Activated naive CD8-positive, alpha-beta T cell treated with anti-CD3 and anti-CD28 coated beads for 36 hours (primary cell): ENCODE data around the gene ATXN2. TPM values are rescaled to one million over a fixed set of nuclear protein-coding genes. Genes with fewer than 3 reads are reported as not detected.
"Not testable (repeated sequence)": the region's sequence is repeated elsewhere in the genome, so short reads cannot be mapped to it uniquely, and the experiment has no call there.

Source experiments
- DNase-seq: peaks from one replicate; pipeline ENCODE4 v3.0.0; 2021
- H3K27ac Mint-ChIP-seq: one replicate; pipeline ENCODE4 v1.8.0; 2022; ENCODE audit warnings: mild to moderate bottlenecking, moderate library complexity, mixed read lengths
- H3K27me3 Mint-ChIP-seq: one replicate; pipeline ENCODE4 v1.8.0; 2022; ENCODE audit warnings: mild to moderate bottlenecking, mixed read lengths
- H3K36me3 Mint-ChIP-seq: one replicate; pipeline ENCODE4 v1.8.0; 2021; ENCODE audit warnings: mild to moderate bottlenecking, mixed read lengths
- H3K4me1 Mint-ChIP-seq: one replicate; pipeline ENCODE4 v1.8.0; 2021; ENCODE audit warnings: mixed read lengths
- H3K4me3 Mint-ChIP-seq: one replicate; pipeline ENCODE4 v1.8.0; 2022; ENCODE audit warnings: mild to moderate bottlenecking, moderate library complexity, mixed read lengths
- H3K9me3 Mint-ChIP-seq: one replicate; pipeline ENCODE4 v1.8.0; 2022; ENCODE audit warnings: mixed read lengths
- total RNA-seq, 2 experiments: library from RNA; stranded (reverse); gene quantifications; one replicate each; pipeline ENCODE4 v1.2.3, GENCODE V29; 2021

Gene ATXN2
- total RNA-seq, 2 experiments from 2014 or later = 24.8 to 30.8 TPM

DNA sequence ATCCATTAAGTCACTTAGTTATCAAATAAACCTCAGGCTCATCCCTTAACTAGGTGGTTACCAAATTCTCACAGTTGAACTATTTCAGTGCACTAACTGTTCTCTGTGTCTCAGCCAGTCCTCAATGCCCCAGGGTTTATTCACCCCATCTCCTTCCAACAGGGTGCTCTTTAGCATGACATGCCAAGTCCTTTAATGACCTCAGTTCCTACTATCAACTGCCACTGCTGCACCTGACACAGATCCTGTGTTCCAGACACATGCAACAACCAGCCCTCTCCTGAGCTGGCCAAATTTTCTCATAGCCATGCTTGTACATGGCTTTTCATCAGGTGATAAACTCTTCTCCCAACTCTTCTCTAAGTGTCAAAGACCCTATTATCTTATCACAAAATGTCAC, 80.0 kb downstream of the ATXN2 start:
- Mint-ChIP-seq H3K36me3 (peaks cover 6% of the 10 kb centered on the region), H3K27ac (no peak overlapping the region), H3K9me3 (no peaks in the 10 kb centered on the region), H3K4me1 (peaks cover 4% of the 10 kb centered on the region), H3K4me3 (no peak overlapping the region), H3K27me3 (no peaks in the 10 kb centered on the region)
- DNase-seq = no peak

DNA sequence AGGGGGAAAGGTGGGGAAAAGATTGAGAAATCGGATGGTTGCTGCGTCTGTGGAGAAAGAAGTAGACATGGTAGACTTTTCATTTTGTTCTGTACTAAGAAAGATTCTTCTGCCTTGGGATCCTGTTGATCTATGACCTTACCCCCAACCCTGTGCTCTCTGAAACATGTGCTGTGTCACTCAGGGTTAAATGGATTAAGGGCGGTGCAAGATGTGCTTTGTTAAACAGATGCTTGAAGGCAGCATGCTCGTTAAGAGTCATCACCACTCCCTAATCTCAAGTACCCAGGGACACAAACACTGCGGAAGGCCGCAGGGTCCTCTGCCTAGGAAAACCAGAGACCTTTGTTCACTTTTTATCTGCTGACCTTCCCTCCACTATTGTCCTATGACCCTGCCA, 91.4 kb downstream of the ATXN2 start:
- not testable (repeated sequence) for DNase-seq, H3K27me3 Mint-ChIP-seq, H3K4me3 Mint-ChIP-seq, H3K9me3 Mint-ChIP-seq, H3K27ac Mint-ChIP-seq
- peaks cover 10% of the 10 kb centered on the region for H3K4me1 Mint-ChIP-seq
- peaks cover 28% of the 10 kb centered on the region for H3K36me3 Mint-ChIP-seq

DNA sequence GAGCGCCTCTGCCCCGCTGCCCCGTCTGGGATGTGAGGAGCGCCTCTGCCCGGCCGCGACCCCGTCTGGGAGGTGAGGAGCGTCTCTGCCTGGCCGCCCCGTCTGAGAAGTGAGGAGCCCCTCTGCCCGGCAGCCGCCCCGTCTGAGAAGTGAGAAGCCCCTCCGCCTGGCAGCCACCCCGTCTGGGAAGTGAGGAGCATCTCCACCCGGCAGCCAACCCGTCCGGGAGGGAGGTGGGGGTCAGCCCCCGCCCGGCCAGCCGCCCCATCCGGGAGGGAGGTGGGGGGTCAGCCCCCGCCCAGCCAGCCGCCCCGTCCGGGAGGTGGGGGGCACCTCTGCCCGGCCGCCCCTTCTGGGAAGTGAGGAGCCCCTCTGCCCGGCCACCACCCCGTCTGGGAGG, 91.9 kb downstream of the ATXN2 start:
- not testable (repeated sequence) for H3K4me3 Mint-ChIP-seq, H3K9me3 Mint-ChIP-seq, H3K27me3 Mint-ChIP-seq, H3K27ac Mint-ChIP-seq, DNase-seq
- Mint-ChIP-seq H3K4me1 (peaks cover 10% of the 10 kb centered on the region), H3K36me3 (peaks cover 28% of the 10 kb centered on the region)

DNA sequence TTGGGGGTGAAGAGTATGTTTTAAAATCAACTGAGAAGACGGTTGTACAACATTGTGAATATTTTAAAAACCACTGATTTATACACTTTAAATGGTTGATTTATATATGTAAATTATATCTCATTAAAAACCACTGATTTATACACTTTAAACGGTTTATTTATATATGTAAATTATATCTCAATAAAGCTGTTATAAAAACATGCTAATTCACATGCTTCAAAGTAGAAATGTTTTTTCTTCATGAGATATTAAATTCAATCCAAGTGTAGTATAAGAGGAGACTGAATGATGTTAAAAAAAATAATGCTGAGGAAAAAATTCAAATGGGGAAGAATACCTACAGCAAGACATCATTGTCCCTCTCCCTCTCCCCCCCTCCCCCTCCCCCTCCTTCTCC, 92.9 kb downstream of the ATXN2 start:
- H3K27ac Mint-ChIP-seq = peak overlapping the region; percentile 3
- H3K27me3 Mint-ChIP-seq = no peaks in the 10 kb centered on the region
- H3K4me3 Mint-ChIP-seq = no peak overlapping the region
- H3K9me3 Mint-ChIP-seq = no peaks in the 10 kb centered on the region
- H3K4me1 Mint-ChIP-seq = peaks cover 10% of the 10 kb centered on the region
- peaks cover 28% of the 10 kb centered on the region for H3K36me3 Mint-ChIP-seq
- DNase-seq = no peak

DNA sequence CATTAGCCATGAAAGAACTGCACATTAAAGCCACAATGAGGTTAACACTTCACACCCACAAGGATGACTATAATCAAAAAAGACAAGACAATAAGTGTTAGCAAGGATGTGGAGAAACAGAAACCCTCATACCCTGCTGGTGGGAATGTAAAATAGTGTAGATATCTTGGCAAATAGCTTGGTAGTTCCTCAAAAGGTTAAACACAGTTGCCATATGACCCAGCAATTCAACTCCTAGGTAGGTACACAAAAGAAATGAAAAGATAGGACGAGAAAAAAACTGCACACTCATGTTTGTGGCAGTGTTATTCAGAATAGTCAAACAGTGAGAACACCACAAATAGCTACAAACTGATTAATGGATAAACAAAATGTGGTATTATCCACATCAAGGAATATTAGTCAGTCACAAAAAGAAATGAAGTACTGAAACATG, 93.5 kb downstream of the ATXN2 start:
- DNase-seq = no peak
- H3K9me3 Mint-ChIP-seq = no peaks in the 10 kb centered on the region
- peak overlapping the region; percentile 10 for H3K27ac Mint-ChIP-seq
- no peaks in the 10 kb centered on the region for H3K27me3 Mint-ChIP-seq
- H3K4me3 Mint-ChIP-seq = no peak overlapping the region
- H3K36me3 Mint-ChIP-seq = peaks cover 25% of the 10 kb centered on the region
- peaks cover 10% of the 10 kb centered on the region for H3K4me1 Mint-ChIP-seq

DNA sequence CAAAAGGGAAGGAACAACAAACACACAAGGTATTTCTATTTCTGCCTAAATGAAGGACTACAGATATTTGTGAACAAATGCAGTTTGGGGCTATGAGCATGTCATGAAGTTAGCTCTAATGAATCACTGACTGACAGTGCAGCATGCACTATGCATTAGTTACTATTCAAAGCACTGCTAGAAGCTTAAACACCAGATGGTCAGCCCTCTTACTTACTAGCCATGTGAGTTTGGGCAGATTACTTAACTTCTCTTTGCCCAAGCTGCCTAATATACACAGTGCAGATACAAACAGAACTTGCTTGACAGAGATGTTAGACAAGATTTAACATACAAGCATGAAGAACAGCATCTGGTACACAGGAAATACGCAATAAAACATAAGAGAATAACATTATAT, 96.0 kb downstream of the ATXN2 start:
- Mint-ChIP-seq H3K9me3 (no peaks in the 10 kb centered on the region), H3K27me3 (no peaks in the 10 kb centered on the region), H3K36me3 (peaks cover 32% of the 10 kb centered on the region), H3K4me1 (peaks cover 10% of the 10 kb centered on the region), H3K27ac (no peak overlapping the region), H3K4me3 (no peak overlapping the region)
- DNase-seq = no peak

DNA sequence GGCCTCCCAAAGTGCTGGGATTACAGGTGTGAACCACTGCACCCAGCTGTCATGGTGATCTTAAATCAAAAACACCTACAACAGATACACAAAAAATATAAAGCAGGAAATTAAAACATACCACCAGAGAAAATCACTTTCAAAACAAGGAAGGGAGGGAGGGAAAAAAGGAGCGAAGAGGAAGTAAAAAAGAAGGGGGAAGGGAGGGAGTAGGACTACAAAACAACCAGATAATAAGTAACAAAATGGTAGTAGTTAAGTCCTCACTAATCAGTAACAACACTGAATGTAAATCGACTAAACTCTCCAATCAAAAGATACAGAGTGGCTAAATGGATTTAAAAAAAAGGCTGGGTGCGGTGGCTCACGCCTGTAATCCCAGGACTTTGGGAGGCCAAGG, 104.4 kb downstream of the ATXN2 start:
- Mint-ChIP-seq H3K9me3 (no peaks in the 10 kb centered on the region), H3K27me3 (no peaks in the 10 kb centered on the region), H3K4me3 (no peak overlapping the region), H3K27ac (no peak overlapping the region), H3K36me3 (peaks cover 28% of the 10 kb centered on the region), H3K4me1 (no peaks in the 10 kb centered on the region)
- DNase-seq = no peak

DNA sequence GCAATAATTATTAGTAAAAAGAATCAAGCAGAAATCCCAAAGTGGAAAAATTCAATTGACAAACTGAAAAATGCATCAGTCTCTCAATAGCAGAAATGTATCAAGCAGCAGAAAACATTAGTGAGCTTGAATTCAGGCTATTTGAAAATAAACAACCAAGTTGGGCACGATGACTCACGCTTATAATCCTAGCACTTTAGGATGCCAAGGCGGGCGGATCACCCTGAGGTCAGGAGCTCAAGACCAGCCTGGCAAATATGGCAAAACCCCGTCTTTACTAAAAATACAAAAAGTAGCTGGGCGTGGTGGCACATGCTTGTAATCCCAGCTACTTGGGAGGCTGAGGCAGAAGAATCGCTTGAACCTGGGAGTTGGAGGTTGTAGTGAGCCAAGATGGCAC, 106.1 kb downstream of the ATXN2 start:
- not testable (repeated sequence) for H3K27ac Mint-ChIP-seq, H3K4me1 Mint-ChIP-seq, DNase-seq, H3K4me3 Mint-ChIP-seq, H3K9me3 Mint-ChIP-seq, H3K27me3 Mint-ChIP-seq
- peaks cover 23% of the 10 kb centered on the region for H3K36me3 Mint-ChIP-seq

DNA sequence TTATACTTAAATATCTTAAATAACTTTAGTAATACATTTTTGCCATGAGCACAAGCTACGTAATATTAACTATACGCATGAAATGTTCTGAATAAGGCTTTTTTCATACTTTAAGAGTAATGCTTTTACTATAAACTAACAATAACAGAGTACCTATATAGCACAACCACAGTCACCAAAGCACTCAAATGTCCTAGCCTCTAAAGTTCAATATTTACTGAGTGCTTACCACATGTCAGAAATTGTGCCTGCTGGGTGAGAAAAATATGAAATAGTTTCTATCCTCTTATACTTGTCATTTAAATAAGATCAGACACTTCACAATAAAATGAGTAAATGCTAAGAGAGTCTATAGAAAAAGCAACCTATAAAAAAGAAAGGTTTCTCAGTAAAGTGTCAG, 110.3 kb downstream of the ATXN2 start:
- H3K36me3 Mint-ChIP-seq = peaks cover 13% of the 10 kb centered on the region
- no peak for DNase-seq
- no peaks in the 10 kb centered on the region for H3K27me3 Mint-ChIP-seq
- no peak overlapping the region for H3K27ac Mint-ChIP-seq
- H3K4me3 Mint-ChIP-seq = no peak overlapping the region
- H3K4me1 Mint-ChIP-seq = no peaks in the 10 kb centered on the region
- H3K9me3 Mint-ChIP-seq = no peaks in the 10 kb centered on the region

DNA sequence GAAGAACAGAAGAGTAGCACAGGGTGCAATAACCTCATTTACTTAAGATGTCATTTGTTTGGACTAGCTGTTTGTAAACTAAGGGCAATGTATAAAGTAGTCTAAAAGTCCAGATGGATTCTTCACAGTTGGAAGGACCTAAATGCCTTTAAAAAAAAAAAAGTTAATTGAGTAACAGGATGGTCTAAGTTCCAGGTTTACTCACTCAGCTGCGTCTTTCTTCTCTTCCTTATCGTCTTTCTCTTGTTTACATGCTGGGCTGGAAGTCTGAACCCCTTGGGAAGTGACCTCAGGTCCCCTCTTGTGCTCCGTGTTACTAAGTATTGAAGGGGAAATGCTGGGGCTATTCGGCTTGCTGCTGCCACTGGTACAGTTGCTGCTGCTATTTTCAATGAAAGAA, 110.8 kb downstream of the ATXN2 start:
- DNase-seq = no peak
- peaks cover 15% of the 10 kb centered on the region for H3K36me3 Mint-ChIP-seq
- no peak overlapping the region for H3K27ac Mint-ChIP-seq
- no peaks in the 10 kb centered on the region for H3K9me3 Mint-ChIP-seq
- no peaks in the 10 kb centered on the region for H3K4me1 Mint-ChIP-seq
- H3K27me3 Mint-ChIP-seq = no peaks in the 10 kb centered on the region
- no peak overlapping the region for H3K4me3 Mint-ChIP-seq

DNA sequence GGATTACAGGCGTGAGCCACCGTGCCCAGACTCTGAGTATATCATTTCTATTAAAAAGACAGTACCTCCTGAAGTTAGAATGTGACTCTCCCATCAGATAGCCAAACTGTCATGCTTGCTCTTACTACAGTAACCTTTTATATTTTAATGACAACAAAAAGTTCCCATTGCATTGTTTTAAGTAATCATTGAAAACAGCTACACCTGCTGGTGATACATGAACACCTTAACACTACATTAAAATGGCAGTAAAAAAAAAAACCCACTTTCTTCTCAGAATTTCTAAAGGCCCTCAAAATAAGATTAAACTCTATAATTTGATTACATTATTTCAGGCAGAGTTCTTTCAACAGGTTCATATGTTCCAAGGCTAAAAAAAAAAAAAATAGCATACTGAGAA, 116.7 kb downstream of the ATXN2 start:
- Mint-ChIP-seq H3K27ac (peak overlapping the region; percentile 25), H3K36me3 (peaks cover 12% of the 10 kb centered on the region), H3K4me1 (no peaks in the 10 kb centered on the region), H3K9me3 (no peaks in the 10 kb centered on the region), H3K27me3 (no peaks in the 10 kb centered on the region), H3K4me3 (no peak overlapping the region)
- DNase-seq = no peak

DNA sequence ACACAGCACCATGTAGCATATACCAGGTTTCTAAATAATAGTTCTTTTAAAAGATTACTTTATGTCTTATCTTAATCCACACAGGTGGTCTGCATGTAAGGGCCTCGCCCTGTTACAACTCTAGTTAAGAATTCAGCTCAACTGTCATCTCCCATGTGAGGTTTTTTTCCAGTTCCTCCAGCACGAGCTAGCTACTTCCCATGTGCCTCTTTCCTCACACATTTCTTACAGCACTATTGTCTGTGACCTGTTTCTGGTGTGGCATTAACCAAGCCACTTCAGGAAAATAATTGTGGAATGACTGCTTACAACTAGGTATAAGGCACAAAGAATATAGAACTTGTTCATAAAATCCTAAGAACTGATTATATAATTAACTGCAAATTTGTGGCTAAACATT, 127.9 kb downstream of the ATXN2 start:
- Mint-ChIP-seq H3K27ac (no peak overlapping the region), H3K36me3 (peaks cover 7% of the 10 kb centered on the region), H3K9me3 (no peaks in the 10 kb centered on the region), H3K4me1 (peaks cover 6% of the 10 kb centered on the region), H3K4me3 (no peak overlapping the region), H3K27me3 (no peaks in the 10 kb centered on the region)
- DNase-seq = no peak

DNA sequence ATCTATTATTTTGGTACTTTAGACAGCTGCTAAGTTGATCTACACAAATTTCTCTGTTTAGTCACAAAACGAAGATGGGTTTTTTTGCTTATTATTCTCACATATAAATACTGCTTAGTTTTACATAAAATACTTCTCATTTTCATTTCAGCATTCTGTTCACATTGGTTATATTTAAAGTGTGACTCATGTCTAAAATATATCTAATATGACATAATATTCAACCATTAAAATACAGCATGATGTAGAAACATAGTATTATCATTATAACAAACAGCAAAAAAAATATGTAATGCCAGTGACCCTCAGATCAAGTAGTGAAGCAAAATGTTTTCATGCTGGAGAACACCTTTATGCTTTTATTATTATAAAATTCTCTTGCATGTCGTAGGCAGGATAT, 129.7 kb downstream of the ATXN2 start:
- no peak for DNase-seq
- Mint-ChIP-seq H3K27me3 (no peaks in the 10 kb centered on the region), H3K36me3 (peaks cover 7% of the 10 kb centered on the region), H3K27ac (no peak overlapping the region), H3K4me1 (peaks cover 6% of the 10 kb centered on the region), H3K4me3 (no peak overlapping the region), H3K9me3 (no peaks in the 10 kb centered on the region)

DNA sequence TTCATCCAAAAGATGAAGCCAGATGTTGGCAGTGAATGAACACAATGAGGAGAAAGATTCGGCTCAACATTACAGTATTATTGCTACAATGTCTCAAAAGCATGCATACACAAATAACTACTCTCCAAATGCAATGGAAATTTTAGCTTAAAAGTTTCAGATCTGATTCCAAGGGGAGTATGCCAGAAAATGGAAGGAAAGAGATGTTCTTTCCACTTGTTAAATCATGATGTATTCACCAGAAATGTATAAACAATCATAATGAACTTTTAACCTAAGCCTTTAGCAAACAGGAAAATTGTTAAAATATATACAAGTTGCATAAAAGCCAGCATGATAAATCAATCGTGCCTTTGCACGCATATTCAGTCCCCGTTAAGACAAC, 131.3 kb downstream of the ATXN2 start:
- Mint-ChIP-seq H3K36me3 (peaks cover 5% of the 10 kb centered on the region), H3K9me3 (no peaks in the 10 kb centered on the region), H3K27ac (no peak overlapping the region), H3K4me3 (no peak overlapping the region), H3K27me3 (no peaks in the 10 kb centered on the region), H3K4me1 (peaks cover 6% of the 10 kb centered on the region)
- DNase-seq = no peak

DNA sequence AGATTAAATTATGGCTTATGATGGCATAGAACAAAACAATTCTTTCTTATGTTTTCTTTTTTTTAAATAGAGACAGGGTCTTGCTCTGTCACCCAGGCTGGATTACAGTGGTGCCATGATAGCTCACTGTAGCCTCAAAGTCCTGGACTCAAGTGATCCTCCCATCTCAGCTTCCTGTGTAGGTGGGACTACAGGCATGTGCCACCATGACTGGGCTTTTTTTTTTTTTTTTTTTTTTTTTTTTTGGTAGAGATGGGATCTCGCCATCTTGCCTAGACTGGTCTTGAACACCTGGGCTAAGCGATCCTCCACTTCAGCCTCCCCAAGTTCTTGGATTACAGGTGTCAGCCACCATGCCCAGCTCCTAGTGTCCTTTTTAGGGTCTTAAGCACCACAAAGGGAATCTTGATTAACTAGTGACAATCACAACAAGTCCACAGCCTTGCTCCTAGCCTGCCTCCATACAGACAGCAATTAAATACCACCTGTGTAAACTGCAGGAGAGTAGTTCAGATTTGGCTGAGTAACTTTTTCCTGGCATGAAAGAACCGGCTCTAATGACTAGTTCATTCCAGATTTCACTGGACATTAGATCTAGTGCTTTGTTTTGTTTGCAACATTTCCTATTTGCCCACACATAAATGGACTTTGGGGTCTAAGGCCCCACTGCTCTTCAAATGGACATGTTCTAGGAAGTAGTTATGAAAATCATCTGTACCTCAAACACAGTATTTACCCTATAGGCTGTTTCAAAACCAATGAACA, 131.8 kb downstream of the ATXN2 start:
- no peak for DNase-seq

DNA sequence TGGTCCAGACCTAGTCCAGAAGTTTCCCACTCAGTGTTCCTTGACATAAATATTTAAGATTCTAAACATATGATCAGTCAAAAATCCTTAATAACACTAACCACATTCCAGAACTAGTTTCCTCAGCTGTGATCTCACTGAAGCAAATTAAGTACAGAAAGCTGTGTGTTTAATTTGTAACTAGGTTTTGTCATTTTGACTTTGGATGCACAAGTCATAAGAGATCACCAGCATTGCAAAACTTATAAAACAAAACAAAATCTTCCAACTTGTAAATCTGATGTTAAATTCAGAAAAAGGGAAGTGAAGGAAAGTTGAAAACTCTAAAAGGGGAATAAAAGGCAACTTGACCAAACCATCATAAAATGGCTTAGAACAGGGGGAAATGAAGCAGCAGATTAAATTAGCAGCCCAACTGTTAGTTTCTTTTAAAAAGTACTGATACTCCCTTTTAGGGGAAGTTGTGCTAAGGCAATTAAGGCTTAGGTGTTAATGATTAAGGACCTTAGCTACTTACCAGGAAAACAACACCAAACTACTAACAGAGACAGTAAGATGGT, 136.8 kb downstream of the ATXN2 start:
- H3K9me3 Mint-ChIP-seq = no peaks in the 10 kb centered on the region
- H3K27me3 Mint-ChIP-seq = no peaks in the 10 kb centered on the region
- H3K4me3 Mint-ChIP-seq = no peak overlapping the region
- peaks cover under 1% of the 10 kb centered on the region for H3K4me1 Mint-ChIP-seq
- H3K36me3 Mint-ChIP-seq = peaks cover 3% of the 10 kb centered on the region
- no peak for DNase-seq
- no peak overlapping the region for H3K27ac Mint-ChIP-seq

More for the DNA sequence above, 131.8 kb downstream of the ATXN2 start:
- Mint-ChIP-seq H3K27ac (no peak overlapping the region), H3K4me1 (peaks cover 6% of the 10 kb centered on the region), H3K9me3 (no peaks in the 10 kb centered on the region), H3K4me3 (no peak overlapping the region), H3K27me3 (no peaks in the 10 kb centered on the region), H3K36me3 (peaks cover 6% of the 10 kb centered on the region)
